ENCODE results near the gene PPDPF.
A peak's percentile ranks its signal among the peaks of the same experiment; 100 is the strongest.

PPDPF gene

DNA sequence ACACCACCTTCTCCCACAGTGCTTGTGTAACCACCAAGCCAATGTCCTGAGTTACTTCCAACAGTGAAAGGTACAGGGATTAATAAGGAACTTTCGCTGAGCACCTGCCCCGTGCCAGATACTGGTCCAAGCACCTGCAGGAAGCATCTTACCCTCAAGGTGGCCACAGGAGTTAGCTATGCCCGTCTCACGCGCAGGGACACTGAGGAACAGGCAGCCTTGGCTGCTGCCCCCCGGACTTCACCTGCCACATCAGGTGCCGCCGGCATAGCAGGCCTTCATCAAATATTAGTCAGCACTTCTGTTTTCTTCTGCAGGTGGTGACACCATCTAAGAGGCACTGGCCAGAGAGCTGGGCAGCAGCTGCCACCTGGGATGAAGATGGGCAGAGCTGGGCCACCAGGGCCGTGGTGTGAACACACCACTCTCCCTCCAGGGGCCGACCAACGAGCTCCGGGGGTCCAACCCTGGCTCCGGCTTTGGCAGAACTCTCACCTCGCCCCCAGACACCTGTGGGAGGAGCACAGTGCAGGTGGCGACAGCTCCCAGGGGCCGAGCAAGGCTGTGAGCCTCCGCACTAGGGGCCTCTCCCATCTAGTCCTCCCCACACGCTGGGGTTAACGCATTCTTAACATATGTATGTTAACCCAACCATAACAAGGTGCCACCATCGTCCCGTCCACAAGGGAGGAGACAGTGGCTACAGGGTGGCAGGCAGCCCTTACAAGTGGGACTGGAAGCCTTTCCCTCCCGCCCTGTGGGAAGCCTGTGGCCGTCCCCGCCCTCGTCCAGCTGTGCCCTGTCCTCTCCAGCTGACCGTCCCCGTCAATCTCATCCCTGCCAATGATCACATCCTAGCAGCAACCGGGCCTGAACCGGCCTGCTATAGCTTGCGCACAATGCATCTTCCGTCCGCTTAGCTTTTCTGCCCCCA, 2.9 kb upstream of the PPDPF start:
- no peak overlapping the region for H3K4me3 ChIP-seq (ENCODE audit: low read depth, low read length)
- DNase-seq (ENCODE audit: low read depth): no peak

DNA sequence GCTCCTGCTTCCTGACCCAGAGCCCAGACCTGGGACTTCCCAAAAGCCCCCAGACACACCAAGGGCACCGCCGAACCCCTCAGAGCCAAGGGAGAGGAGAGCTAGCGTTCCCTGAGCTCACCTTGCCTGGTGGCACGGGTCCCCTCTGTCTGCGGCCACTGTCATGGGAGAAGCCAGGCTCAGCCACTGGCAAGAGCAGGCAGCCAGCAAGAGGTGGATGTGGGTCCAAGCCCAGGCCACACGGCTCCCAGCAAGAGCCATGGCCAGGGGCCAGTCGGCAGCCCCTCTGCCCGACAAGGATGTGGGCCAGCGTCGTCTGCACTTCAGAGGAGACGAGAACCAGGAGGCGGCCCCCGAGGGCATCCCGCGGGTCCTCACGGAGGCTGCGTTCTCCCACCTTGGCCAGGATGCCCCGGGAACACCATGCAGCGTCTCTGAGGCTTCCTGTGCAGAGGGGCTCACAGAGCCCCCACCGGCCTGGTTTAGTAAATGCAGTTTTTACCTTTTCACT, 2.2 kb upstream of the PPDPF start:
- no peak overlapping the region for H3K4me3 ChIP-seq (ENCODE audit: low read depth, low read length)
- DNase-seq (ENCODE audit: low read depth): no peak

DNA sequence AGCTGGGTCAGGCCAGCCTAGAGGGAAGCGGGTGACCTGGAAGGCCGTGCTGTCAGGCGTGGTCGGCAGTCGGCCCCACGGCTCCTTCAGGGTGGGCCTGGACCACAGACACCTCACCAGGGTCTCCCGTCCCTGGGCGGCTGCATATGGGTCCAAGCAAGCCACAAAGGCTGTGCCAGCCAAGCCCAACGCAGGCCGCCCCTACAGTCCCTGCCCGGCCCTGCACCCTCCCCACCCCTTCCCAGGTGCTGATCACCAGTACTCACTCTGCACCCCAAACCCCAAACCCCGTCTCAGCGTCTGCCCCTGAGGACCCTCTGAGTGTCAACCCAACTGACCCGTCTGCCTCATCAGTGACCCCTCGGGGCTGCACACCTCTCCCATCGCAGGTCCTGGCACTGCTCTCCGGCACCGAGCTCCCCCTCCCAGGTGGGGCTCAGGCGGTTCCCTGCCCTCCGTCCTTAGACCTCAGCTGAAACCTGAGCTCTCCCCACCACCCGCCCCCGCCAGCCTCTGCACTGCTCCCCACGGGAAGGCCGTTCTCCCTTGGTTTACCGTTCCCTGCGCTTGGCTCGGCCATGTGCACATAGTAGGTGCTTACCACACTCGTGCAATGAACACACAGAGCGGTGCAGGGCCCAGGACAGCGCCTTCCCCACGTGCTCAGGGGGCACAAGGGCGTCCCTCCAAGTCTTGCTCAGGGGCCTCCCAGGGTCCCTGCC, 1.5 kb upstream of the PPDPF start:
- DNase-seq (ENCODE audit: low read depth): no peak
- H3K4me3 ChIP-seq (ENCODE audit: low read depth, low read length): peak overlapping the region; percentile 86

GRCh38 chr20:63519668-63520503, 679 bp upstream of the PPDPF start:
- DNase-seq (ENCODE audit: low read depth): no peak
- H3K4me3 ChIP-seq (ENCODE audit: low read depth, low read length): peak overlapping the region; percentile 86

DNA sequence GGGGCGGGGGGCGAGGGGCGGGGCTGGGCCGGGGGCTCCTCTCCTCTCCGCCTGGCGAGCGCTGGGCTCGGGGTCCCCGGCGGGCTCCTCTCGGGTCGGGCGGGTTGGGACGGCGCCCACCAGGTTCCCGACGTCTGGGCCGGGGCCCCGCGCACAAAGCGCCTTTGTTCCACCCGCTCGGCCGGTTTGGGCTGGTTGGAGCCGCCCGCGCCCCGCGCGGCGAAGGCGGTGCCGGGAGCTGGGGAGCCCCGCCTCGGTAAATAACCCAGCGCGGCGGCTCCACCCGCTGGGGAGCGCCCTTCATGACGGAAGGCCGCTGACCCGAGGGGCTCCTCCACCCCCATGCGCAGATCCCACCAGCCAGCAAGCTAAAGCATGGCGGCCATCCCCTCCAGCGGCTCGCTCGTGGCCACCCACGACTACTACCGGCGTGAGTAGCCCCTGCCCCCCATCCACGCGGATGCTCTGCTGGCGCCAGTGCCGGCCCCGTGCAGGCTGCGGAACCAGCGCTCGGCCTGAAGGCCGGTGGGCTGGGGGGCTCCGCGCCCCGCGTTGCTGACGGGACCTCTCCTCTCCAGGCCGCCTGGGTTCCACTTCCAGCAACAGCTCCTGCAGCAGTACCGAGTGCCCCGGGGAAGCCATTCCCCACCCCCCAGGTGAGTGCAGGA, 503 bp downstream of the PPDPF start:
- H3K4me3 ChIP-seq (ENCODE audit: low read depth, low read length): peak overlapping the region; percentile 86
- peak; percentile 8 for DNase-seq (ENCODE audit: low read depth)

- DNase-seq (ENCODE audit: low read depth): no peak
- peak overlapping the region; percentile 86 for H3K4me3 ChIP-seq (ENCODE audit: low read depth, low read length)
Measured at GRCh38 chr20:63521602-63522001, 1.0 kb downstream of the PPDPF start.

DNA sequence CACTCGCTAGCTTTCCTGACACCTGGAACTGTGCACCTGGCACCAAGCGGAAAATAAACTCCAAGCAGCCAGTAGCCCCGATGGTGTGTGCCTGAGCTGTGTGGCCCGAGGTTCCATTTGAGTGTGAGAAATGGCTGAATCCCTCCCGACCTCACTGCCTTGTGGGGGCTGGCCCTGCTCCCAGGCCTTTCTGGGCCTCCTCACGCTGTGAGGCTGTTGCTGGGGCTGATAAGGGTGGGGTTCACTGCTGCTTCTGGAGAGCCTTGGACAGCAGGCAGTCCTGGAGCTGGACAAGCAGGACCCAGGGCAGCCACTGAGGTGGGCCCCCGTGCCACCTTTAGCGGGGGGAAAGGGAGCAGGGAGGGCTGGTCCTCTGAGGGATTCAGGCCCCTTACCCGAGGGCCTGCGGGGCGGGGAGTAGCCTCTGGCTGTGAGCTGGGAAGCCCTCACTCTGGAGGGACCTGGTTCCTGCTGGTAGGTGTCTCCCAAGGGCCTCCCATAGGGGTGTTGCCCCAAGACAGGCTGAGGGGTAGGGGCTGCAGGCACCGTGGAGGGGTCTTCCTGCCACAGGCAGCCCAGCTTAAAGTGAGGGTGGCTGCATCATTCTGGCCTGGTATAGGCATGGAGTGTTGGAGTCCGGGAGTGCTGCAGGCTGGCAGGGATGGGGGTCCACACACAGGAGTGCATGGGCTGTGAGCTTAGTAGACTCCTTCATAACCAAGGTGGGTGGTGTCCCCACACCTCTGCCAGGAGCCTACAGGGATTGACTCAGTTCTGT, 1.7 kb downstream of the PPDPF start:
- H3K4me3 ChIP-seq (ENCODE audit: low read depth, low read length): peak overlapping the region; percentile 86
- no peak for DNase-seq (ENCODE audit: low read depth)

DNA sequence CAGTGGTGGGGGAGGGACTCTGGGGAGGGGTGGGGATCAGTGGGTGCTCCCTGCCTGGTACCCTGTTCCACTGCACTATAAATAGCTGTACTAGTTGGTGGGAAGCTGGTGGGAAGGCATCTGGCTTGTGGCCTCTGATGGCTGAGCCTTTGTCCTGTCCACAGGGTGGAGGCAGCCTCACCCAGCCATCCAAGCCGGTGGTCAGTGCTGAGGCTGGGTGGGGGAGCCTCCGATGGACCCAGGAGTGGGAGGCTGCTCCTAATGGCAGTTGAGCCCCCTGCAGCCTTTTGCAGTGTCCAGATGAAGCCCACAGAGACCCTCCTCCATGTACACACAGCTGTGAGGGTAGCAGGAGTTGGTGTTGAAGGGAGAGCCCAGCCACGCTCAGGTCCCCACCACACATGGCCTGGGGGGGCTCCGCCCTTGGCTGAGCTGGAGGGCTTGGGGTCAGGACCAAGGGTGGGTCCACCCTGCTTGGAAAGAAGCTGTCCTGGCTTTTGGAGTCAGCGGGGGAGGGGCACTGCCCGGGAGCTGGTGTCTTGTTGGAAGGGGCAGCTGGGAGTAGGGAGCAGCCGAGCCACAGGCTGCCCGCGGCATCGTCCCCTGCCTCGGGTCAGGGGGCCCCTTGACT, 2.5 kb downstream of the PPDPF start:
- no peak for DNase-seq (ENCODE audit: low read depth)
- no peak overlapping the region for H3K4me3 ChIP-seq (ENCODE audit: low read depth, low read length)

GRCh38 chr20:63525185-63525584, 4.6 kb downstream of the PPDPF start:
- DNase-seq (ENCODE audit: low read depth): no peak
- no peak overlapping the region for H3K4me3 ChIP-seq (ENCODE audit: low read depth, low read length)

GRCh38 chr20:63525971-63526370, 5.4 kb downstream of the PPDPF start:
- no peak overlapping the region for H3K4me3 ChIP-seq (ENCODE audit: low read depth, low read length)
- DNase-seq (ENCODE audit: low read depth): no peak

- no peak for DNase-seq (ENCODE audit: low read depth)
Measured at GRCh38 chr20:63527184-63527583, 6.6 kb downstream of the PPDPF start.

DNA sequence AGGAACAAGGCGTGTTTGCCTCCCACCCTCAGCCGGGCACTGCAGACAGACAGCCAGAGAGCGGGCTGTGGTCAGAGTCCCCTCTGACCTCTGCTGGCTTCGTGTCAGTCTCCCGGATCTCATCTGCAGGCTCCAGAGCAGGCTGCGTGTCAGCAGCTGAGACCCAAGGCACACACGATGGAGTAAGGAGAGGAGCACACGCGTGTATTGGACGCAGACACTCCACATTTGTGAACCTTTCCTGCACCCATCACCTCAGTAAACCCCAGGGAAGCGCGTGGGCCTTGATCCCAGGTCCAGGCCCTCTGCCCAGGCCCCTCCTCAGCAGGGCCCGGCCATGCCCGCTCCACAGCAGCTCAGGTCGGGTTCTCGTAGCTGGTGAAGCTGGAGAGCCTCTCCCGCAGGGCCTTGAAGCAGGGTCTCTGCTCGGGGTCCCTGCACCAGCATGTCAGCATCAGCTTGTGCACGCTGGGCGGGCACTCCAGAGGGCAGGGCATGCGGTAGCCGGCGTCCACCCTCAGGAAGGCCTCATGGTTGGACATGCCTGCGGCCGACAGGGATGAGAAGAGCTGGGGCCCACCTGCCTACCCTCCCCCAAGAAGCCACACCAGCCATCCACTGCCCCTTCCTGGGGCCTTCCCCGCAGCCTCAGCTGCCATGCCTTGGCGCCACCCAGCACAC, 8.8 kb downstream of the PPDPF start:
- no peak overlapping the region for H3K4me3 ChIP-seq (ENCODE audit: low read depth, low read length)
- DNase-seq (ENCODE audit: low read depth): no peak

More at GRCh38 chr20:63527184-63527583, 6.6 kb downstream of the PPDPF start:
- H3K4me3 ChIP-seq (ENCODE audit: low read depth, low read length): no peak overlapping the region

DNA sequence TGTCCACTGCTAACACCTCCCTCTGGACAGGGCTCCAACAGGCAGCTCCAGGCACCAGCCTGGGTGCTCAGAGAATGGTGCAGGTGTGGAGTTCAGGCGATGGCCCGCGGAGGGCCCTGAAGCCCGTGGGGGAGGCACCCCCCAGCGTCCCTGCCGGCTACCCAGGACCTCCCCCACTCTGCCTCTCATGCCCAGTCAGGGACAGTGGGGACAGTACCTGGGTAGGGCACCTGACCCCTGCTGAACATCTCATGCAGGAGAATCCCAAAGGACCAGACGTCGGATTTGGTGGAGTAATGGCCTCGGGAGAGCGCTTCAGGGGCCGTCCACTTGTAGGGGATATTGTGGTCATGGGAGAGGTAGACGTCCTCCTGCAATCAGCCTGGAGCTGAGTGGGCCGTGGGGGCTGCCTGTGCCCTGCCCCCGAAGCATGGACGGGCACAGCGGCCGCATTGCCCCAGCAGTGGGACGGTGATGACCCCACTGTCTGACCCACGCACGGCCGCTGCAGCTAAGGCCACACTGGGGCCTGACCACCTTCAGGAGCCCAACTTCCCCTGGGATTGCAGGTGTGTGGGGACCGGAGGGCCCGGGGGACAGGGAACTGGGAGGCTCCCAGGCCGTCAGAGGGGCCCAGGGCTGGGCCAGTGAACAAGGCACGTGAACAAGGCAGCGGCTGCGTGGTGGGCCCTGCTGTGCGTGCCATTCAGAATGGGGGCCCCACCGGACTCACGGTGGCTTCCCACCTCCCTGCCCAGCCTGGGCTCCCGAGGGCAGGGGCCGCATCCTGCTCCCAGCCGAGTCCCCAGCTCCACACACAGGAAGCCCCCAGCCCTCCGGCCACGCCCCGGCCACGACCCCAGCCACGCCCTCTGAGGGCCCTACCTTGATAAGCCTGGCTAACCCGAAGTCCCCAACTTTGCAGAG, 9.6 kb downstream of the PPDPF start:
- H3K4me3 ChIP-seq (ENCODE audit: low read depth, low read length): no peak overlapping the region
- no peak for DNase-seq (ENCODE audit: low read depth)

DNA sequence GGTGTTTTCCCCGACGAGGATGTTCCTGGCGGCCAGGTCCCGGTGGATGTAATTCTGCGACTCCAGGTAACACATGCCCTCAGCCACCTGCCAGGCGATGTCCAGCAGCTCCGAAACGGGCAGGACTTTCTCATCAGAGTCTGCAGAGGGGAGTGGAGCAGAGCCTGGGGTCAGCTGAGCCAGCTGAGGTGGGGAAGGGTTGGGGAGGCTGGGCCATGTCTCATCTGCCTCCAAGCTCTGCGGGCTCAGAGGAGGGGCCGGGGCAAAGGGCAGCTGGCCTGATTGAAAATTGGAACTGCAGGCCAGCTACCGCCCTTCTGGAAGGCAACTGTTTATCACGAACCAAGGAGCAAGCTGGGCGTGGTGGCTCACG, 10.2 kb downstream of the PPDPF start:
- no peak overlapping the region for H3K4me3 ChIP-seq (ENCODE audit: low read depth, low read length)
- DNase-seq (ENCODE audit: low read depth): no peak

DNA sequence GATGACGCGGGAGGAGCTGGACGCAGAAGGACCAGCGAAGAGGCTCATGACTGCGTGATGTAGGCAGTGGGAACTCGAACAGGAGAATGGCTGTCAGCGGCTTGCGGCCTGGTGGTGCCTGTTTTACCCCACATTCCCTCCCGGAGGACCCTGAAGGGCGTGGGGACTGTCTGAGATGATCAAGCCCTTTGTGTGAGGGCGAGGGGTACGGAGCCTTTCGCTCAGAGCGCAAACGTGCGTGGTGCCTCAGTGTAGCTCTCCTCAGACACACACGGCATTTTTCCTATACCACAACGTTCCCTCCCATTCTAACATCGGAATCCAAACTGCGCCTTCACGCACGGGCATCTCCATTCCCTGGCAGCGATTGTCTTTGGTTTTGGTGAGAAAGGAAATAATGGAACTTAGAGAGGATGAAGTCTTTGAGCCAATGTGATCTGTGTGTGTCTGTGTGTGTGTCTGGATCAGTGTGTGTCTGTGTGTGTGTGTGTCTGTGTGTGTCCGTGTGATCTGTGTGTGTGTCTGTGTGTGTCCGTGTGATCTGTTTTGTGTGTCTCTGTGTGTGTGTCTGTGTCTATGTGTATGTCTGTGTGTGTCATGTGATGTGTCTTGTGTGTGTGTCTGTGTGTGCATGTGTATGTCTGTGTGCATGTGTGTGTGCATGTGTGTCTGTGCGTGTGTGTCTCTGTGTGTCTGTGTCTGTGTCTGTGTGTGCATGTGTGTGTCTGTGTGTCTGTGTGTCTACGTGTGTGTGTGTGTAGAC, 11.3 kb downstream of the PPDPF start:
- DNase-seq (ENCODE audit: low read depth): no peak

GRCh38 chr20:63532449-63532971, 11.9 kb downstream of the PPDPF start:
- H3K4me3 ChIP-seq (ENCODE audit: low read depth, low read length): no peak overlapping the region
- DNase-seq (ENCODE audit: low read depth): no peak

More for the DNA sequence above, 11.3 kb downstream of the PPDPF start:
- no peak overlapping the region for H3K4me3 ChIP-seq (ENCODE audit: low read depth, low read length)

Measured in skeletal muscle cell (primary cell).